ENCODE results near the gene MARCHF10.

The MARCHF10 gene

GRCh38 chr17:62781356-62781755 lies 26.8 kb downstream of the MARCHF10 start:
- Mint-ChIP-seq H3K9me3 (peaks cover 0 to 10% of the 10 kb centered on the region in 2 donors), H3K4me3 (no peak overlapping the region), H3K27ac (no peak overlapping the region), H3K27me3 (peaks cover 13% of the 10 kb centered on the region), H3K4me1 (no peaks in the 10 kb centered on the region)
- ATAC-seq, result no peak
- no peak for DNase-seq

GRCh38 chr17:62780951-62781350 lies 27.2 kb downstream of the MARCHF10 start:
- no peak overlapping the region for H3K4me3 Mint-ChIP-seq
- H3K4me1 Mint-ChIP-seq, result no peaks in the 10 kb centered on the region
- H3K27me3 Mint-ChIP-seq, result peaks cover 13% of the 10 kb centered on the region
- ATAC-seq (no peak), DNase-seq (no peak)
- peaks cover 0 to 10% of the 10 kb centered on the region in 2 donors for H3K9me3 Mint-ChIP-seq
- H3K27ac Mint-ChIP-seq, result no peak overlapping the region

- Mint-ChIP-seq H3K4me3 (no peak overlapping the region), H3K4me1 (no peaks in the 10 kb centered on the region), H3K27ac (no peak overlapping the region), H3K27me3 (peaks cover 13% of the 10 kb centered on the region), H3K9me3 (peaks cover 0 to 10% of the 10 kb centered on the region in 2 donors)
- no peak for DNase-seq
- no peak for ATAC-seq
Observed at GRCh38 chr17:62780269-62780668, 27.8 kb downstream of the MARCHF10 start.

DNA sequence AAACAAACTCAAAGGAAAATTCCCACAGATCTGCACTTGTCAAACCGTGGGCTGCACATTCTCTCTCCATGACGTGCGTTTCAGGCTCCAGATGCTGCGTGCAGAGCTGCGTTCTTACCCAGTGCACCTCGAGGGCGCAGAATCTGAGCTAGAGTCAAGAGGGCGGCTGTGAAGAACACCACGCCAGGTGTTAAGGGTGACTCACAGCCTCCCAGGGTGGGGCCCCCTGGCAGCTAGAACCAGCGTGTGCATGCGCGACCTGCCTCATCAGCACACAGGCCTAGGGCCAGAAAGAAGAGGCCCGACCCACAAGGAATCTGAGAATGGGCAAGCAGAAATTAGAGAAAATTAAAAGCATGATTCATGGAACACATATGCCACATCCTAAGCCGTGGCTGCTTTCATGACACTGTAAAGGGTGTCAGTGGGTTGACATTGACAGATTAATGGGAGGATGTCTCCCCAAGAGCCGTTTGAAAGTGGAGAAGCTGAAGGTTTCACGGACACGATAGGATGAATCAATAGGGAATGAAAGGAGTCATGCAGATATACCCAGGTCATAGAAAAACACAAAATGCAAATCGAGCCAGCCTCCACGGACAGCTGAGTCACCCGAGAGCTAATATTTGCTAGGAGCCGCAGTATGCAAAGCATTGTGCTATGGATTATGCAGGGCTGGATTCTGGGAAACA lies 29.0 kb downstream of the MARCHF10 start:
- H3K4me1 Mint-ChIP-seq, result no peaks in the 10 kb centered on the region
- no peak for ATAC-seq
- no peak overlapping the region for H3K4me3 Mint-ChIP-seq
- H3K9me3 Mint-ChIP-seq, result peaks cover 0 to 10% of the 10 kb centered on the region in 2 donors
- H3K27ac Mint-ChIP-seq, result no peak overlapping the region
- H3K27me3 Mint-ChIP-seq, result peaks cover 17% of the 10 kb centered on the region
- DNase-seq, result no peak

DNA sequence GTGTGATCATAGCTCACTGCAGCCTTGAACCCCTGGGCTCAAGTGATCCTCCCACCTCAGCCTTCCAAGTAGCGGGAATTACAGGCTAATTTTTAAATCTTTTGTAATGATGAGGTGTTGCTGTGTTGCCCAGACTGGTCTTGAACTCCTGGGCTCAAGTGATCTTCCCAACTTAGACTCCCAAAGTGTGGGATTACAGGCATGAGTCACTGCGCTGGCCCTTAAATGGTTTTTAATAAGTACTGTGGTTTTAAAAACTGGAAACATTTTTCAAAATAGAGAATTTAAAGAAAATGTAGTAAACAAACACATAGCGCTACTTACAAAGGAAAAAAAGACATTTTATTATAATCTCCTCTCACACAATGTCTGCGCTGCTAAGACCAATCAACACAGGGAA lies 32.2 kb downstream of the MARCHF10 start:
- Mint-ChIP-seq H3K9me3 (peaks cover 8 to 12% of the 10 kb centered on the region in 2 donors), H3K27ac (no peak overlapping the region), H3K4me3 (no peak overlapping the region), H3K27me3 (peaks cover 18% of the 10 kb centered on the region), H3K4me1 (no peaks in the 10 kb centered on the region)
- no peak for DNase-seq
- ATAC-seq, result no peak

DNA sequence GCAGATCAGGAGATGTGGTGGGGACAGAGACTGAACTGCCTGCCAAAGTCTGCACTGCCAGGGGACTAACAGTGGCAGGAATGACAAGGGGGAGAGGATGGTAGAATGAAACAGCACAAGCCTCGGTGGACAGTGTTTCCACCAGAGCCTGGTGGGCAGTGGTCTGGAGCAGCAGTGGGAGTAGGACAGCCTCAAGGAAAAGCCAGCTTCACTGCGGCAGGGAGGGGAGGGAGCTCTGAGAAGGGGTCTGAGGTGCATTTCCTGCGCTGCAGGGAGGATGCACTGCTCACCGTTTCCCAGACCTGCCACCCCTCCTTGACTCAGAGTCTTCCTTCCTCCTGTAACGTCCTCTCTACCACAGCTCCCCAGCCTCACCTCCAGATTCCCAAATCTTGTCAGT lies 33.8 kb downstream of the MARCHF10 start:
- no peak overlapping the region for H3K27ac Mint-ChIP-seq
- H3K9me3 Mint-ChIP-seq, result peaks cover 8 to 12% of the 10 kb centered on the region in 2 donors
- peaks cover 18% of the 10 kb centered on the region for H3K27me3 Mint-ChIP-seq
- H3K4me1 Mint-ChIP-seq, result no peaks in the 10 kb centered on the region
- no peak overlapping the region for H3K4me3 Mint-ChIP-seq
- ATAC-seq (no peak), DNase-seq (no peak)

GRCh38 chr17:62767997-62768396 lies 40.1 kb downstream of the MARCHF10 start:
- no peaks in the 10 kb centered on the region for H3K4me1 Mint-ChIP-seq
- no peak for ATAC-seq

DNA sequence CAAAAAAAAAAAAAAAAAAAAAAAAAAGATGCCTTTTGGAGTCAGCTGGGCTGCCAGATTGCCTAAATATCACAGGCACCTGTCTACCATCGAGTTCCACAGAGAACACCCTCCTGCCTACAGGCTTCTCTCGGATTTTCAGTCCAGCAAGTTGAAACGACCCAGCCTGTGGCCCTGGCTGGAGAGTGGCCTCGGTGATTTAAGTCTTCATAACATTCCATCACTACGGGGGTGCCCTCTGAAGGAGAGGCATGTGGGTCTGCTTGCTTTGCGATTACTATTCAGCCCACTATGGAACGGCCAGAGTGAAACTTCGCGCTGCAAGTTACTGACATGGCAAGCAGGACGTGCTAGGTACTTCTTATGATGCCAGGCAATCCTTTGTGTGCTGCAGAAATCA lies 42.8 kb downstream of the MARCHF10 start:
- DNase-seq (no peak), ATAC-seq (no peak)
- no peaks in the 10 kb centered on the region for H3K9me3 Mint-ChIP-seq
- H3K27me3 Mint-ChIP-seq, result peaks cover 9% of the 10 kb centered on the region
- no peak overlapping the region for H3K4me3 Mint-ChIP-seq
- no peaks in the 10 kb centered on the region for H3K4me1 Mint-ChIP-seq
- H3K27ac Mint-ChIP-seq, result no peak overlapping the region

More at GRCh38 chr17:62767997-62768396, 40.1 kb downstream of the MARCHF10 start:
- H3K27ac Mint-ChIP-seq, result peak overlapping the region in 1 of 2 donors; percentile 12
- peaks cover 8 to 12% of the 10 kb centered on the region in 2 donors for H3K9me3 Mint-ChIP-seq
- DNase-seq, result no peak
- peaks cover 10% of the 10 kb centered on the region for H3K27me3 Mint-ChIP-seq
- H3K4me3 Mint-ChIP-seq, result no peak overlapping the region

DNA sequence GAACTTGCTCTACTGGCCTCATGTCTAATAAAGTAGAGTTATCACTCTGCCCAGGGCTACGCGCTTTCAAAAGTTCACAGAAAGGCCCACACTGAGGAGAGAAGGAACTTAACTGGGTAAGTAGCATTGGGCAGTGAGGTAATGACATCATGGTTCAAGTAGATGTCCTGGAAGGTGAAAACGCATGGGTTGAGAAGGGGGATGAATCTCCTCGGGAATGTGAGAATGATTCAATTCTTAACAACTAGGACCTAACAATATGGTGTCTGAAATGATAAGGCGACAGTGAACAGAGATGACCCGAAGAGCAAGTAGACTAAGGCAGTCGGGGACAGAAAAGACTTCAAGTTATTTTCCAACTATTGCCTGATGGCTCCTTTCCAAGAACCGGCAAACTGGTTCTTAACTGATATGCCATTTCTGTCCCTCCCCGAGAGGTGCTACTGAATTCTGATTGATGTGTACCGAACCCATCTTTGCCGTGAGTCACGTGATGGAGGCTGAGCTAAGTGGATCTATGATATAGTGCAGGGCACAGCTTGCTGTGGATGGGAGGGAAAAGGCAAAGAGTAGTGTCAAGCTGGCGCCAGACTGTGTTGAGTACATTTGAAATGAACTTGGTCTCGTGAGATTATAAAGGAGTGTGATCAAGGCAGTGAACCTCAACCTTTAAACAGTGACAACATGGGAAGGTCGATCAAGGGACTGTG lies 44.1 kb downstream of the MARCHF10 start:
- no peaks in the 10 kb centered on the region for H3K4me1 Mint-ChIP-seq
- no peak overlapping the region for H3K27ac Mint-ChIP-seq
- H3K27me3 Mint-ChIP-seq, result peaks cover 16% of the 10 kb centered on the region
- DNase-seq, result no peak
- no peak for ATAC-seq
- H3K9me3 Mint-ChIP-seq, result no peaks in the 10 kb centered on the region
- no peak overlapping the region for H3K4me3 Mint-ChIP-seq

GRCh38 chr17:62761884-62762283 lies 46.2 kb downstream of the MARCHF10 start:
- Mint-ChIP-seq H3K4me3 (no peak overlapping the region), H3K4me1 (no peaks in the 10 kb centered on the region), H3K27ac (no peak overlapping the region), H3K9me3 (no peaks in the 10 kb centered on the region), H3K27me3 (peaks cover 14% of the 10 kb centered on the region)
- DNase-seq, result no peak
- ATAC-seq, result no peak

GRCh38 chr17:62760945-62761267 lies 47.2 kb downstream of the MARCHF10 start:
- ATAC-seq (no peak), DNase-seq (no peak)
- H3K27ac Mint-ChIP-seq, result peak overlapping the region in 1 of 2 donors; percentile 22
- no peaks in the 10 kb centered on the region for H3K4me1 Mint-ChIP-seq
- H3K9me3 Mint-ChIP-seq, result no peaks in the 10 kb centered on the region
- no peak overlapping the region for H3K4me3 Mint-ChIP-seq
- H3K27me3 Mint-ChIP-seq, result peaks cover 9% of the 10 kb centered on the region

GRCh38 chr17:62760059-62760944 lies 47.8 kb downstream of the MARCHF10 start:
- Mint-ChIP-seq H3K9me3 (no peaks in the 10 kb centered on the region), H3K27ac (peak overlapping the region in 1 of 2 donors; percentile 22), H3K4me1 (no peaks in the 10 kb centered on the region), H3K27me3 (peaks cover 9% of the 10 kb centered on the region), H3K4me3 (no peak overlapping the region)
- DNase-seq, result no peak
- ATAC-seq, result no peak

GRCh38 chr17:62757500-62757951 lies 50.6 kb downstream of the MARCHF10 start:
- Mint-ChIP-seq H3K9me3 (no peaks in the 10 kb centered on the region), H3K4me3 (no peak overlapping the region), H3K27ac (no peak overlapping the region), H3K27me3 (peaks cover 9% of the 10 kb centered on the region), H3K4me1 (no peaks in the 10 kb centered on the region)
- no peak for ATAC-seq
- DNase-seq, result no peak

DNA sequence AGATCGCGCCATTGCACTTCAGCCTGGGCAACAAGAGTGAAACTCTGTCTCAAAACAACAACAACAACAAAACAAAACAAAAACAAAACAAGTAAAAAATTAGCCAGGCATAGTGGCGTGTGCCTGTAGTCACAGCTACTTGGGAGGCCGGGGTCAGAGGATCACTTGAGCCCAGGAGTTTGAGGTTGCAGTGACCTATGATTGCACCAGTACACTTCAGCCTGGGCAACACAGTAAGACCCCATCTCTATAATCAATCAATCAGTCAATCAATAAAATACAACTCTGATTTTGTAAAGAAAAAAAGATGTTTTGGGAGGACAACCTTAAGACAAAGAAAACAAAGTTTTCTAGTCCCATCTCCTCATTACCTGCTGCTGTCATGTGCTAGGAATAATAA lies 51.9 kb downstream of the MARCHF10 start:
- ATAC-seq (no peak), DNase-seq (no peak)
- Mint-ChIP-seq H3K4me3 (no peak overlapping the region), H3K4me1 (no peaks in the 10 kb centered on the region), H3K27ac (no peak overlapping the region), H3K9me3 (no peaks in the 10 kb centered on the region), H3K27me3 (peaks cover 9% of the 10 kb centered on the region)

DNA sequence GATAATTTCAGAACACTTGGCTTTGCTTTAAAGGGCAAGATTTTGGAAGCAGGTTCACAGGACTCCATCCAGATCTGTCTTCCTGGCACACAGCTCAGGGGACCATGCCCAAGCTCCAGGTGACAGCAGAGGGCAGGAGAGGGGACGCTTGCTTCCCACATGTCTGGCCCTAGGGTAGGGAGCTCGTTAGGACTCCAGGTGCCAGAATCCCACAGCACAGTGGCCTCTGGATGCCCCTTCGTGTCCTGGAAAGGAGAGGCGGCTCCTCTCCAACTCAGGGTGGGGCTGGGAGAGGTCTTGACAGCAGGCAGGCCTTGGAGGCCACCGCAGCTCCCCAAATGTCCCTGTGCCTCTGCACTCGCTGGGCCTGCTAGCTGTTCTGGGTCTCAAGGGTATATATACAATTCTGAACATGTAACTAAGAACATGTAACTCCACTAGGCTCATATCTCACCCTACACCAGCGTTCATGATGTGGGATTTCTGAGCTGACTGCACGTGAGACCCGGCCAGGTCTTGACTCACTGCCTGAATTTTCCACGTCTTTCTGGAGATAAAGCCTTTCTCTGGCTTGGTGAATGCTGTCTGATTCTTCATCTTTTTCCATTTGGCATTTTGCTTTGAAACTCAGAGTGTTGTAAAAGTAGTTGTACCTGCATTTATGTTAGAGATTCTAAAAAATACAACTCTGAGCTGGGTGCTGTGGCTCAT lies 52.8 kb downstream of the MARCHF10 start:
- ATAC-seq, result no peak
- H3K4me1 Mint-ChIP-seq, result no peaks in the 10 kb centered on the region
- H3K27me3 Mint-ChIP-seq, result peaks cover 7% of the 10 kb centered on the region
- DNase-seq, result no peak
- H3K4me3 Mint-ChIP-seq, result no peak overlapping the region
- H3K9me3 Mint-ChIP-seq, result no peaks in the 10 kb centered on the region
- H3K27ac Mint-ChIP-seq, result no peak overlapping the region
